Measurements from ENCODE around the gene ACADS.

Gene ACADS

DNA sequence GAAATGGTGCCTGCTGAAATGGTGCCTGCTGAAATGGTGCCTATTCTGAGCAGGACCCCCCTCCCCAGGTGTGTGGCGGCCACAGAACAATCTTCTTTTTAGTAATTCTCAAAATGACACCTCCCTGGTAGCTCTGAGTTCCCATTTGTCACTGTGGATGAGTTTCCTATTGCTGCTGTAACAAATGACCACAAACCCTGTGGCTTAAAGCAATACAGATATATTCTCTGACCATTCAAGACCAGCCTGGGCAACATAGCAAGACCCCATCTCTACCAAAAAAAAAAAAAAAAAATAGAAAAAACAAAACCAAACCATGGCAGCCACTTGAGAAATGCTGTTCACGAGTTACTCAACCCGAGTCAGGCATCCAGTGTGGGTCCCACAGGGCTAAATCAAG, 7.9 kb downstream of the ACADS start:
- no peak for DNase-seq

DNA sequence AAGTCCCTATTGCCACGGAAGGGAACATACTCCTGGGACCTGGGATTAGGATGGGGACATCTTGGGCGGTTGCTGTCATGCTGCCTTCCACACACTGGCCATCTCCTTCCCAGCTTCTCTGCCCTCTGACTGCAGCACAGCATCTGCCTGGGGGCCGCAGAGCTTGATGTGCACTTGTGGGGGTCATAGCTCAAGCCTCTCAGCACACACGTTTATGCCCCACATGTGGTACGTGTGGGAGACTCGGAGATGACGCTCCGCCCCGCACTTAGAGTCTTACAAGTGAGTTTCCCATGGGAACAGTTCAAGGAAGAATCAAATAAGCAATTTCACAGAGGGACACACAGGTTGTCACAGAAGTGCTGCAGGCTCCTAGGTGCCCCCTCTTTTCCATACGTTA, 8.6 kb downstream of the ACADS start:
- DNase-seq = no peak

DNA sequence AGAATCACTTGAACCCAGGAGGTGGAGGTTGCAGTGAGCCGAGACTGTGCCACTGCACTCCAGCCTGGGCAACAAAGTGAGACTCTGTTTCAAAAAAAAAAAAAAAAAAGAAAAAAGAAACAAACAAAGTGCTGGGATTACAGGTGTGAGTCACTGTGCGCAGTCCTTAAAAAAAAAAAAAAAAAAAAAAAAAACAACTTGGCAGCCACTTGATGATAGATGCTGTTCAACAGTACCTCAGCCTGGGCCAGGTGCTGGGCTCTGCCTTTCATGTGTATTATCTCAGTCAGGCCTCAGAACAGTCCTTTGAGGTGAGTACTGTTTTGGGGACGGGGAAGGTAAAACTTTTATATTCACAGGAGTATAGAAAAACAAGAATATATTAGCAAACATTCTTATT, 9.6 kb downstream of the ACADS start:
- no peak for DNase-seq

DNA sequence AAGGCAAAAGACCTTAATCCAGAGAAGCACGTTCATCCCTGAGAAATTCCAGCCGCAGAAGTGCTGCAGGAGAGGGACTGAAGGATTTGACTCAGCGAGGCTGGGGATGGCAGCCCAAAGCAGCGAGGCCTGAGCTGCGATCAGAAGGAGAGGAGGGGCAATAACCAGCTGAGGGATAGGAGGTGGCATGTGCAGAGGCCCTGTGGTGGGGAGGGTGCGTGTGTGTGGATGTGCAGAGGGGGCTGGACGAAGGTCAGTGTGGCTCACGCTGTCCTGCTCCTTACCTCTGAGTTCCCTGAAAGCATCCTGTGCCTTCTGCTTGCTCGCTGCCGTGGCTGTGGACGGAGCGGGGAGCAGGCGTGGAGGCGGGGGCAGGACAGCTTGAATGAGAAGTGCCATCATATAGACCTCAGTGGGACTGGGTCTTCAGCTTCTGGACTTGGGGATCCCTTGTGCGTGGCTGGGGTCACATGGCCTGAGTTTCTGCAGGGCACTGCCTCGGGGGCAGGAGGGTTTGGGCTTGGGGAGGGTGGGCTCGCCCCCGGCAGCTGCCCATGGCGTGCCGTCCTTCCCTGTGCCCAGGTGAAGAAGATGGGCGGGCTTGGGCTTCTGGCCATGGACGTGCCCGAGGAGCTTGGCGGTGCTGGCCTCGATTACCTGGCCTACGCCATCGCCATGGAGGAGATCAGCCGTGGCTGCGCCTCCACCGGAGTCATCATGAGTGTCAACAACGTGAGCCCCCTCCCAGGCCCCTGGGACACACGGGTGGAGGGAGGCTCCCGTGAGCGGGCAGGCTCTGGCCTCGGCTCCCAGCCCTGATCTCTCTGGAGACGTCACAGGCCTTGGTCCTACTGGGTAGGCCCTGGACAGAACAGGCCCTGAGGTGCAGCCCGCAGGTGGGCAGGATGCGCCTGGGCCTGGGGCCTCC, 11.0 kb downstream of the ACADS start:
- DNase-seq = no peak

DNA sequence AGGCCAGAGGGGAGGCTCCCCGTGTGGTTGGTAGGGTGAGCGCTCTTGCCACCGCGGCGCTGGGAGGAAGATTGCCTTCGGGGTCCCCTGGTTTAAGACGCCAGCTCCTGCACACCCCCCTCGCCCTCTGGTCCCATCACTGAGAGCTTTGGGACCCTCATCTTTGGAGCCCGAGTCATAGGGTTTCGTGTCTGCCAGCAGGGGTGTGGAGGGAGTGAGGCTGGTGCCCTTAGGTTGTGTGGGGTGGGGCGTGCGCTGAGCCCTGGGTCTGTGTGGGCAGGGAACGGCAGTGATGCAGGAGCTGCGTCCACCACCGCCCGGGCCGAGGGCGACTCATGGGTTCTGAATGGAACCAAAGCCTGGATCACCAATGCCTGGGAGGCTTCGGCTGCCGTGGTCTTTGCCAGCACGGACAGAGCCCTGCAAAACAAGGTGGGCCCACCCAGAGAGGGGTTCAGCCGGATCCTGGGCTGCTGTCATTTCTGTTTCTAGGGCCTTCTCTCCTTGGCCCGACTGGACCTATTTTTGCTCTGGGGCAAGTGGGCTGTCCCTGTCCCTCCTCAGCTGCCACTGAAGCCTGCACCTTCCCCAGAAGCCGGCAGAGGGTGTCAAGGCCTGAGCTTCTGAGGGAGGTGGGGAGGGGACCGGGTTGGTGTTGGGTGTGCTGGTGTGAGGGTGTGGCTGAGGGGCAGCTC, 12.1 kb downstream of the ACADS start:
- DNase-seq = no peak

DNA sequence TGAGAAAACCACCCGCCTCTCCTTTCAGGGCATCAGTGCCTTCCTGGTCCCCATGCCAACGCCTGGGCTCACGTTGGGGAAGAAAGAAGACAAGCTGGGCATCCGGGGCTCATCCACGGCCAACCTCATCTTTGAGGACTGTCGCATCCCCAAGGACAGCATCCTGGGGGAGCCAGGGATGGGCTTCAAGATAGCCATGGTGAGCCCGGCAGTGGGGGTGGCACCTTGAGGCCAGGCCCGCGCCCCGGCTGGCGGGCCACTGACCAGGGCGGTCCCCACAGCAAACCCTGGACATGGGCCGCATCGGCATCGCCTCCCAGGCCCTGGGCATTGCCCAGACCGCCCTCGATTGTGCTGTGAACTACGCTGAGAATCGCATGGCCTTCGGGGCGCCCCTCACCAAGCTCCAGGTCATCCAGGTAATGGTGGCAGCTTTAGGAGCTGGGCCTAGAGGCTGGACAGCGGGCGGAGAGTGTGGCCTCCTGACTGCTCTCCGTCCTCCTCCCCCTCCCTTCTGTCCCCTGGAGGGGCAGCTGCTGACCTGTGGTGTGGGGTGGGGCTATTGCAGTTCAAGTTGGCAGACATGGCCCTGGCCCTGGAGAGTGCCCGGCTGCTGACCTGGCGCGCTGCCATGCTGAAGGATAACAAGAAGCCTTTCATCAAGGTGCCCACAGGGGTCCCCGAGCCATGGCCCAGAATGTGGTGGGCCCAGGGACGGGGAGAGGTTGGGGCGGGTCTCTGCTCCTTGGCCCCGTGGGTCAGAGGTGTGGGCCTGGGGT, 12.8 kb downstream of the ACADS start:
- DNase-seq = no peak

DNA sequence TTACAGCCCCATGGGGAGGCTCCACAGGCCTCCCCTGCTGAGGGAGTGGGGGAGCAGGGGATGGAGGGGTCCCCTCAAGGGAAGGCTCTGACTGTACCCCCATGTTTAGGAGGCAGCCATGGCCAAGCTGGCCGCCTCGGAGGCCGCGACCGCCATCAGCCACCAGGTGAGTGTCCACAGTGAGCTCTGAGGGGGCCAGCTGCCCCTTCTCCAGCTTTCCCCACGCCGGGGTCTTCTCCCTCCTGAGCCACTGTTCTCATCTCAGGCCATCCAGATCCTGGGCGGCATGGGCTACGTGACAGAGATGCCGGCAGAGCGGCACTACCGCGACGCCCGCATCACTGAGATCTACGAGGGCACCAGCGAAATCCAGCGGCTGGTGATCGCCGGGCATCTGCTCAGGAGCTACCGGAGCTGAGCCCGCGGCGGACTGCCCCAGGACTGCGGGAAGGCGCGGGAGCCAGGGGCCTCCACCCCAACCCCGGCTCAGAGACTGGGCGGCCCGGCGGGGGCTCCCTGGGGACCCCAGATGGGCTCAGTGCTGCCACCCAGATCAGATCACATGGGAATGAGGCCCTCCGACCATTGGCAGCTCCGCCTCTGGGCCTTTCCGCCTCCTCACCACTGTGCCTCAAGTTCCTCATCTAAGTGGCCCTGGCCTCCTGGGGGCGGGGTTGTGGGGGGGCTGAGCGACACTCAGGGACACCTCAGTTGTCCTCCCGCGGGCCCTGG, 13.6 kb downstream of the ACADS start:
- no peak for DNase-seq

DNA sequence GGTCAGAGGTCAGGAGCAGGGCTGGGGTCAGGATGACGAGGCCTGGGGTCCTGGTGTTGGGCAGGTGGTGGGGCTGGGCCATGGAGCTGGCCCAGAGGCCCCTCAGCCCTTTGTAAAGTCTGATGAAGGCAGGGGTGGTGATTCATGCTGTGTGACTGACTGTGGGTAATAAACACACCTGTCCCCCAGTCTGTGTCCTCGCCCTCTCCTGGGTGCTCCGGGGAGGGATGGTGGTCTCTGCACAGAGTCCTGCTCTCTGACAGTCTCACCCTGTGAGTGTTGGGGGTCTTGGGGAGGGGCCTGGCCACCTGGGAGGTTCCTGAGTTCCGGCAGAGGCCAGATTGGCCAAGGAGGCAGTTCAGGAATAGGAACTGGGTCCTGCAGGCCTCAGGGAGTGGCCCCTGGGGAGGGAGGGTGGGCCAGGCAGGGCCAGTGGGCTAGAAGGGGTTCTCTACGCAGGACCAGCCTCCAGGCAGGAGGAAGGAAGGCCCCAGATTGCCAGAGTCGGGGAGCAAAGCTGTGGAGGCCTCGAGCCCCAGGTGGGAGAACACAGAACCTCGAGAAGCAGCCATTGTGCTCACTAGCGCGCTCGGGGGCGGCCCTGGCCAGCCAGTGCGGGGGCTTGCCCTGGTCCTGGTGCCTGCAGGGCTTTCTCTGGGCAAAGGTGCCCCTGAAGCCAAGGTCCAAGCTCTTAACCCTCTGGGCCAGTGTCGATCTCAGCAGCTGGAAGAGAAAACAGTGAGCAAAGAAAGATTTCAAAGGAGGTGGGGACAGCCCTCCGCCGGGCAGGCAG, 14.4 kb downstream of the ACADS start:
- DNase-seq = no peak

DNA sequence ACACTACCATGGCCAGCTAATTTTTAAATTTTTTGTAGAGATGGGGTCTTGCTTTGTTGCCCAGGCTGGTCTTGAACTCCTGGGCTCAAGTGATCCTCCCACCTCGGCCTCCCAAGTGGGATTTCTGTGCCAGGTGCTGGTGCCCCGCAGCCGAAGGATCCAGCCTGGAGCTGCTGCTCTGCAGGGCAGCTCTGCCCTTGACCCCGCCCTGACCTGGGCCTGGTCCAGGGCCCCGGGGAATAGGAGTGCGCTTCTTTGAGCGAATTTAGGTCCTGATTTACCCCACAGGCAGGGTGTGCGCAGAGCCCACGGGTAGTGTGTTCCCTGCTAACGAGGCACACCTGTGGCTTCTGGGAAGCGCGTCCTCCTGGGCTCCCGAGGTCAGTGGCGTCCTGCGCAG, 15.2 kb downstream of the ACADS start:
- DNase-seq = no peak

DNA sequence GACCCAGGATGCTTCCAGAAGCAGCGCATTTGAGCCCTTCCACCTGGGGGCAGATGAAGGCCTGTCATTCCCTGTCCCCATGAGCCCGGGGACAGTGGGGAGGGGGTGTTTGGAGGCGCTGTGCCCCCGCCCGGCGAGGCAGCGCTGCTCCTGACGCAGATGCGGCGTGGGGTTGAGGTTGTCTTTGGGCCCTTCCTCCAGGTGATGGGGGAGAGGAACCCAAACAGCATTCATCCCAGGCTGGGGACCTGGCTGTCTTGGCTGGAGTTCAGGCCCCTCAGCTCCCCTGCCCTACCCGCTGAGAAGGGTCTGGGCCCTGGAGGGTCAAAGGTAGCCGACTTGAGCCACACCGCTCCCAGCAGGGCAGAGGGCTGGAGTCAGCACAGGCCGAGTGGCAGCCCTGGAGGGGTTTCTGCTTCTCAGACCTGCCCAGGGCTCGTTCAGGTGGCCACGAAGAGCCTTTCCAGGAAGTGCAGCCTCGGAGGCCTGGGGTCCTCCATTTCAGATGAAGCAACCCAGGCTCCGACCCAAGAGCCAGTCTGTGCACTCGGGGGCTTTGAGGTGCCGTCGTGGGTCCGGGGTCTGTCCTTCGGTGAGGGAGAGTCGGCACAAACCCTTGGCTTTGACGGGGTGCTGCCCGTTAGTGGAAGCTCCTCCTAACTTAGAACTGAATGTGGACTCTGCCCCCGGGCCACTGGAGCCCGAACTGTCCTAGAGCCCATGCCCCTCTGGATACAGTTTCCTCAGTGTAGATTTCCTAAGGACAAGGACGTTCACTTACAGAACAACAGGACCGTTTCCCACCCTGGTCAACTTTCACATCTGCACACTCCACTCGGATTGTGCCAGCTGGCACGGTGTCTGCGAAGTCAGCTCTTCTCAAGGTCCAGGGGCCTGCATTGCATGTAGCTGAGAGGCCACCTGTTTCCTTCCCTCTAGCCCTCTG, 16.1 kb downstream of the ACADS start:
- no peak for DNase-seq

DNA sequence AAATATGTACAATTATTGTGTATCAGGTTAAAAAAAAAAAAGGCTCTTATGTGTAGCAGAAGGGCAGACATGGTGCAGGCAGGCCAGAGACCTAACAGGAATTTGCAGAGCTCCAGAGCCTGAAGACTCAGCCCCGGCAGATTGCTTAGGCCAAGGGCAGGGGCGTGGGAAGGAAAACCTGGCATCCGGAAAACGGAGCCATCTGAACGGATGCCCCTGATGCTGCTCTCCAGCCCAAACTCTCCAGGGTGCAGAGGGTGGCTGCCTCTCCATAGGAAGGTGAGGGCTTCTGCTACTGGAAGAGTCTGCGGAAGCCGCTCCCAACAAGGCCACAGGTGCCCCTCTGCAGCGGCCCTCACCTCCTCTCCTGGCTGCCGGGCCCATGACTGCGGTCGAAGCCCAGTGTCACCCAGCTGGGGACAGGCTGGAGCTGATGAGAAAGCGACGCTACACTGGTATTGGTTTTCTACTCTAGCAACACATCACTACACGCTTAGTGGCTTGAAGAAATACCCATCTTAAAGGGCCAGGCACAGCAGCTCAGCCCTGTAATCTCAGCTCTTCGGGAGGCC, 19.4 kb downstream of the ACADS start:
- DNase-seq = no peak

DNA sequence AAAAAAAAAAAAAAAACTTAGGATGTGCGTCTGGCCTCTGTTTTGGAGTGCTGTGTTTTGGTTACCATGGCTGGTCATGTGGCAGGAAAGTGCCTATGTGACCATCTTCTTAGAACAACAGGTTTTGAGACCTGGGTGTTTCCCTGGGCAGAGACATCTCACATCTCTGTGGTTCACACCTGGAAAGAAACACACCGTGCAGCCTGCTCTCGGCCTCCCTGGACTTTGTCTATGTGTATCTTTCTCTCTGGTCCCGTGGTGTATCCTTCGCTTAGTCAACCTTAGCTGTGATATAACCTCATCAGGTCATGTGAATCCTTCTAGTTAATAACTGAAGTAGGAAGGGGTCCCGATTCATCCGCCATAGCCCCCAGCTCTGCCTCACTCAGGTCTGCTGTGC, 22.6 kb downstream of the ACADS start:
- no peak for DNase-seq

DNA sequence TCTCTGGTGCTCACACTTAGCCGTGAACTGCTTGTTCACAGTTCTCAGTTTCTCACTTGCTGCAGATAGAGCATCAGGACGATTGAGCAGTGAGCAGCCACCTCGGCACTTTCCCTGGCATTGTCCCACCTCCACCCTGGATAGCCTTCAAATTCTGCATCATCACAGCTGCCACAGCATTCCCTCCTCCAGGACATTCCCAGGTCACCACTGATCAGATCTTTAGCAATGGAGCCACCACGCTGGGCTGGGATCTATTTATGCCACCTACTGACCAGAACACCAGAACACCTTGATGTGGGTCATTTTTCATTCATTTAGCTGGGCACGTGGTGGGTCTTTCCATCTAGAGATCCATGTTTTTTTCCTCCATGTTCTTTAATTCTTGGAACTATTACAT, 23.6 kb downstream of the ACADS start:
- DNase-seq = no peak

DNA sequence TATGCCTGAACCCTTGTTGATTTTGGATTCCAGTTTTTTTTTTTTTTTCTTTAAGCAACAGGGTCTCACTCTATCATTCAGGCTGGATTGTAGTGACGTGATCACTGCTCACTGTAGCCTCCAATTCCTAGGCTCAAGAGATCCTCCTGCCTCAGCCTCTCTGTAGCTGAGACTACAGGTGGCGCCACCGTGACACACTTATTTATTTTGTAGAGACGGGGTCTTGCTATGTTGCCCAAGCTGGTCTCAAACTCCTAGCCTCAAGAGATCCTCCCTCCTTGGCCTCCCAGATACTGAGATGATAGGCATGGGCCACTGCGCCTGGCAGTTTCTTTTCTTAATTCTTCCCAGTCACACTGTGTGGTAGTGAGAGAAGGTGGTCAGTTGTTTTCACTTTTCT, 25.2 kb downstream of the ACADS start:
- no peak for DNase-seq

DNA sequence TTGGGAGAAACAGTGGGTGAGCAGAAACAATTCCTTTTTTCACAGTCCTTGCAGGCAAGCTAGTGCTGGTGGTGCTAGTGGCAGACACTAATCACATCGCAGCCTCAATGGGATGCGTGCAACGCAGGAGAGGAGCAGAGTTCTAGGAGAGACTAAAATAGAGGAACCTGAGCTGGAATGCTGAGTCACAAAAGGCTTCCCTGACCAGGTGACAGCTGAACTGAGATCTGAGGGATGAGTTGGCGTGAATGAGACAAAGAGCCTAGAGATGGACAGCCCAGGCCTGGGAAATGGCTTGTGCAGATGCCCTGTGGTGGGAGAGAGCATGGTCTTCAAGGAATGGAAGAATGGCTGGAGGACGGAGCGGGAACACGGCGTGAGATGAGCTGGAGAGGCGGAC, 25.8 kb downstream of the ACADS start:
- DNase-seq = no peak

DNA sequence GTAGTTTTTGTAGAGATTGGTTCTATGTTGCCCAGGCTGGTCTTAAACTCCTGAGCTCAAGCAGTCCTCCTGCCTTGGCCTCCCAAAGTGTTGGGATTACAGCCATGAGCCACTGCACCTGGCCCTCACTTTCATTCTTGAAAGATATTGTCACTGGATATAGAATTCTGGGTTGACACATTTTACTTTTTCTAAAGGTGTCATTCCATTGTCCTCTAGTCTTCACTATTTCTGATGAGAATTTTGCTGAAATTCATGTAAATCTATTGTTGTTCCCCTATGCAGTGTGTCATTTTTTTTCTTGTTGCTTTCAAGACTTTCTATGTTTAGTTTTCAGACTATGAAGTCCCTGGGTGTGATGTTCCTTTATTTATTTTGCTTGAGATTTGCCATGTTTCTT, 29.2 kb downstream of the ACADS start:
- no peak for DNase-seq

DNA sequence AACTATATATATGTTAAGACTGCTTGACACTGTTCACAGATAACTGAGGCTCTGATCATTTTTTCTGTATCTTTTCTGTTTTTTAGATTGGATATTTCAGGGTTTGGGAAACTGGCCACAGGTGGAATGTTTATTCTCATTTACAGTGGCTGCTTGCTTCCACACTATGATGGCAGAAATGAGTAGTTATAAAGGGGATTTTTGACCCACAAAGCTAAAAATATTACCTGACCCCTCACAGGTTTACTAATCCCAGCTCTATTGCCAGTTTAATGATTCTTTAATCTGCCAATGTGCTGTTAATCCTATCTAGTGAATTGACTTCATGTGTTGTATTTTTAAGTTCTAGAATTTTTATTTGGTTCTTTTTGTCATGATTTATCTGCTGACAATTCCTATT, 29.6 kb downstream of the ACADS start:
- DNase-seq = no peak

DNA sequence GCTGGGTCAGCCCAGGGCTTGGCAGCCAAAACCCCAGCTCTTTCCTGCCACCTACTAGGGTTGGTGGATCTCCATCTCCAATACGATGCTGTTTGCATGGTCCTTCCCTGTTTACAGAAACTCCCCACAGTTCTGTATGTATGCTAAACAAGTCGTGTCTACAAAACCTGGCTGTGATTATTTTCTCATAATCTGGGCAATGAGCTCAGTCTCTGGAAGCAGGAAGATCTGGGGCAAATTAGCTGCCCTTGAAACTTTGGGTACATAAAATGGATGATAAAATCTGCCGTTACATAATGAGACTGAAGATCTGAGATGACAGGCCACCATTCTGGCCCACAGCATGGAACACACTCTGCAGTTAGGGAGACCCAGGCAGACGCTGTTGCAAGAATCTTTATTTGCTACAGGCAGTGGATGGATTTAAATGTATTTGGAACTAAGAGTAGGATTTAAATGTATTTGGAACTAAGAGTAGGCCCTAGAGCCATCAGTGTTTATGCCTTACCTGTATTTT, 31.7 kb downstream of the ACADS start:
- DNase-seq = no peak

DNA sequence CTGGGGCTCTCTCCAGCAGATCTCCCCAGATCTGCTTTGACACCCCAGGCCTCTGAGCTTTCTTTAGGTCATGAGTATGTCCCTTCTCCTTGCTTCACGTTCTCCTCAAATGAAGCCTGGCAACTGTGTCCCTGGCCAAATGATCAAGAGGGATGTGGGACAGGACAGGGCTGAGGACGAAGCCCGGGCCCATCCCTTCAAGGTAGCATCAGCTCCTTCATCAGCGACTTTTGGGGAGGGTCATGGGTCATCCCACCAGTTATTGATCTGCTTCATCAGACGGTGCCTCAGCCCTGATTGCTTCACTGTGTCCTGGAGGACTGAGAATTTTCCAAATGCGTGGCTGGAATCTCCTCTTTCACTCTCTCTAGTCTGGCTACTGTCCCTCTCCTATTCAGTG, 32.3 kb downstream of the ACADS start:
- no peak for DNase-seq

Measured in activated CD8-positive, alpha-beta memory T cell treated with anti-CD3 and anti-CD28 coated beads, Interleukin-2, amount 50 U/mL, for 48 hours (primary cell).